ENCODE results near the gene STAT3.

DNA sequence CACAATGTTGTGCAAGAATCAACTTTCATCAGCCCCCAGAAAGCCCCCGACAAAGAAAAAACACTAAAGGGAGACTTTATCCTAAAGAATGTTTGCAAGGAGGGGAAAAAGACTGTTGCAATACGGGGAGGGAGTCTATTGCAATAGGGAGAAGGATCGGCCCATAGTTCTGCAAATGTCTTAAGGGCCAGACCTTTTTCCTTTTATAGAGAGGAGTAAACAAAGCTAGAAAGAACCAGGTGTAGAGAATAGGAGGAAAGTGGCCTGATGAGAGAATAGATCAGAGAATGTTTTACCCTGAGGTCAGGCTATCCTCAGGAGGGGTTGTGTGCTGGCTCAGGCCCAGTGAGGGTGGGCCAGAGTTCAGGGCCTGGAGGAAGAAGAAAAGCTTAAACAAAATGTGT lies 43.5 kb upstream of the STAT3 start:
- TF ChIP-seq CTCF (IDR thresholded peaks at IDR 0.05) (no peak), POLR2A (IDR thresholded peaks at IDR 0.05) (no peak), POLR2AphosphoS5 (IDR thresholded peaks at IDR 0.05; ENCODE audit: insufficient read depth in 1 of 2, low read depth in 1 of 2) (no peak)
